GM20000 (cell line): ENCODE data around the gene BEND6.
"Not testable (repeated sequence)": the region's sequence is repeated elsewhere in the genome, so short reads cannot be mapped to it uniquely, and the experiment has no call there.

Experiments
- DNase-seq: peaks from one replicate; pipeline ENCODE4 v3.0.0; 2012; ENCODE audit warnings: low spot score
- TF ChIP-seq, protein P1 (sequence below): IDR thresholded peaks from 2 replicates; pipeline ENCODE4 v1.5.1; 2012; ENCODE audit warnings: mild to moderate bottlenecking, control low read depth; ENCODE audit errors: extremely low read depth, missing control alignments

BEND6 gene

DNA sequence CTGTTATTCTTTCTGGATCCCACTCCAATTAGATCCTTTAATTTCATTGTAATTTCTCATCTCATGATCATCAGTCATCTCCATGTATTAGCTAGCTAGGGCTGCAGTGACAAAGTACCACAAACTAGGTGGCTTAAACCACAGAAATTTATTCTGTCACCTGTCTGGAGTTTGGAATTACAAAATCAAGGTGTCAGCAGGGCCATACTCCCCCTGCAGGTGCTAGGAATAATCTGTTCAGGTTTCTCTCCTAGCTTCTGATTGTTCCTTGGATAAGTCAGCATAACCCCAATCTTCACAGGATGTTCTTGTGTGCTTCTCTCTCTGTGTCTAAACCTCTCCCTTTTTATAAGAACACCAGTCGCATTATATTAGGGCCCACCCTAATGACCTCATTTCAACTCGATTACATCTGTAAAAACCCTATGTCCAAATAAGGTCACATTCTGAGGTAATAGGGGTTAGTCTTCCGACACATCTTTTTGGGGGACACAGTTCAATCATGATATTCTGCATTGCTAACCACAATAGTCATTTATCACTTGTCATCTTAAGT is 40.5 kb downstream of the BEND6 start:
- no peak for DNase-seq
- TF ChIP-seq, protein P1, sequence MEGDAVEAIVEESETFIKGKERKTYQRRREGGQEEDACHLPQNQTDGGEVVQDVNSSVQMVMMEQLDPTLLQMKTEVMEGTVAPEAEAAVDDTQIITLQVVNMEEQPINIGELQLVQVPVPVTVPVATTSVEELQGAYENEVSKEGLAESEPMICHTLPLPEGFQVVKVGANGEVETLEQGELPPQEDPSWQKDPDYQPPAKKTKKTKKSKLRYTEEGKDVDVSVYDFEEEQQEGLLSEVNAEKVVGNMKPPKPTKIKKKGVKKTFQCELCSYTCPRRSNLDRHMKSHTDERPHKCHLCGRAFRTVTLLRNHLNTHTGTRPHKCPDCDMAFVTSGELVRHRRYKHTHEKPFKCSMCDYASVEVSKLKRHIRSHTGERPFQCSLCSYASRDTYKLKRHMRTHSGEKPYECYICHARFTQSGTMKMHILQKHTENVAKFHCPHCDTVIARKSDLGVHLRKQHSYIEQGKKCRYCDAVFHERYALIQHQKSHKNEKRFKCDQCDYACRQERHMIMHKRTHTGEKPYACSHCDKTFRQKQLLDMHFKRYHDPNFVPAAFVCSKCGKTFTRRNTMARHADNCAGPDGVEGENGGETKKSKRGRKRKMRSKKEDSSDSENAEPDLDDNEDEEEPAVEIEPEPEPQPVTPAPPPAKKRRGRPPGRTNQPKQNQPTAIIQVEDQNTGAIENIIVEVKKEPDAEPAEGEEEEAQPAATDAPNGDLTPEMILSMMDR, result no peak

DNA sequence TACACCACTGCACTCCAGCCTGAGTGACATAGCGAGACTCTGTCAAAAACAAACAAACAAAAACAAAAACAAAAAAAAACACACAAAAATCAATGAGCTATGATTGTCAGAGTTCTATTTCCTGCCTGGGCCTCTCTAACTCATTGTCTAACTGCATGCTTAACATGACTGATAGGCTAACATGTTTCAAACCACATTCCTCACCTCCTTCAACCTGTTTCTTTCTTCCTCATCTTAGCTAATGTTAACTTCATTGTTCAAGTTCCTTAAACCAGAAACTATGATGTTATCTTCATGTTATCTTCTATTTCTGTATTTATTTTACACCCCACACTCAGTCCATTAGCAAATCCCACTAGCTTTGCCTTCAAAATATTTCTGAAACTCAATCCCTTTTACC is 41.5 kb downstream of the BEND6 start:
- DNase-seq, result no peak
- TF ChIP-seq, protein P1, result no peak

GRCh38 chr6:56999049-56999448 is 44.1 kb downstream of the BEND6 start:
- TF ChIP-seq, protein P1, result no peak
- DNase-seq, result no peak

DNA sequence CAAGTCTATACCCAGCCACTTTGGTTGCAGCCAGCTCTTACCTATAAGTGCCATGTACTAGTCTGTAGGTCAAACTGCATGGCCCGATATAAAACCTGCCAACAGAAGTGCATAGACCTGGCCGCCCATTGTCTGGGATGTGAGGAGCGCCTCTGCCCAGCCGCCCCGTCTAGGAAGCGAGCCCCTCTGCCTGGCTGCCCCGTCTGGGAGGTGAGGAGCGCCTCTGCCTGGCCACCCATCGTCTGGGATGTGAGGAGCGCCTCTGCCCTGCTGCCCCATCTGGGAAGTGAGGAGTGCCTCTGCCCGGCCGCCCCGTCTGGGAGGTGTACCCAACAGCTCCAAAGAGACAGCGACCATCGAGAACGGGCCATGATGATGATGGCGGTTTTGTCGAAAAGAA is 44.8 kb downstream of the BEND6 start:
- not testable (repeated sequence) for DNase-seq

DNA sequence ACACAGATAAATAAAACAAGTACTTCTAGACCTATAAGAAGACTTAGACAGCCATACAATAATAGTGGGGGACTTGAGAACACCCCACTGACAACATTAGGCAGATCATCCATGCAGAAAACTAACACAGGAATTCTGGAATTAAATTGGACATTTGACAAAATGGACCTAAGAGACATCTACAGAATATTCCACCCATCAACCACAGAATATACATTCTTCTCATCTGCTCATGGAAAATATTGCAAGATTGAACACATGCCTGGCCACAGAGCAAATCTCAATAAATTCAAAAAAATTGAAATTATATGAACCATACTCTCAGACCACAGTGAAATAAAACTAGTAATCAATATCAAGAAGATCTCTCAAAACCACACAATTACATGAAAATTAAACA is 47.3 kb downstream of the BEND6 start:
- TF ChIP-seq, protein P1, result no peak
- no peak for DNase-seq

DNA sequence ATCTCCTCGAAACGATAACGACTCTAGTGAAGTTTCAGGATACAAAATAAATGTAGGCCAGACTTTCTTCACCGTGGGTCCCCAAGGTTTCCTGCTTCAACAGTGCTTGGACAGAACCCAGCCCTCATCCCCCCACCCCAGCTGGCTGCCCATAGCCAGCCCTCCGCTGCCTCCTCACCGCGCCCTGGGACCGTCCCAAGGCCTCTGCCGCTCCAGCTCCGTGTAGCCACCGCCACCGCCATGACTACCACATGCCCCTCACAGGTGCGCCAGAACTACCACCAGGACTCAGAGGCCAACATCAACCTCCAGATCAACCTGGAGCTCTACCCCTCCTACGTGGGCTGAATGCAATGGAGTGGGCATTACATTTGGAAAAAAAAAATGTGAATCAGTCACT is 49.4 kb downstream of the BEND6 start:
- DNase-seq, result no peak
- TF ChIP-seq, protein P1, result no peak

- DNase-seq, result no peak
- TF ChIP-seq, protein P1, result no peak
These were observed 51.2 kb downstream of the BEND6 start for GRCh38 chr6:57006101-57006500.

- not testable (repeated sequence) for DNase-seq
These were observed 53.2 kb downstream of the BEND6 start for GRCh38 chr6:57008069-57008468.
